HG02885 (cell line): ENCODE measurements around the gene SUN3.
"Not testable (repeated sequence)": the region's sequence is repeated elsewhere in the genome, so short reads cannot be mapped to it uniquely, and the experiment has no call there.

Experiments
- ATAC-seq: cut with Tn5 transposase; IDR thresholded peaks from one replicate; pipeline ENCODE4 v1.9.1; 2021; ENCODE audit warnings: mild to moderate bottlenecking; ENCODE audit not compliant: unreplicated experiment, poor library complexity

Gene SUN3

DNA sequence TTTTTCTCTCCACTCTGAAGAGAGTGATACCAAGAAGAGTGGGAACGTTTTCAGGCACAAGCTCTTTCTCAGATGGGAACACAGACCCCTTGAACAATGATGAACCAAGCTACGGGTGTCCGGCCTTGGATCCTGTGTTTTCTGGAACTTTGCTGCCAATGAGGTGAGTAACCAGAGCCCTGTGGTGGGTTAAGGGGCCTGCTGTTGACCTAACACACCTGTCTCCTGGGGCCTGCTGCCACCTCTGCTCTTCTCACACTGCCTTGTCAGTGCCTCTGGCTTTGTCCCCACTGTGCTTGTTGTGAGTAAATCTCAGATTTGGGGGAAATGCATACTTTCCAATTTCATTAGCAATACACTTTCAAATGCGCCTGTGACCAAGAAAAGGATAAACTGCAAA is 79.2 kb downstream of the SUN3 start:
- no peak for ATAC-seq

GRCh38 chr7:47948141-47948790 is 80.6 kb downstream of the SUN3 start, which contains the start of gene PKD1L1:
Gene PKD1L1 (minus strand): TSS chr7:47948466. CDS start chr7:47948440, 26 bp downstream.
- ATAC-seq, result no peak

GRCh38 chr7:47947355-47947749 is 81.6 kb downstream of the SUN3 start:
- ATAC-seq, result no peak

DNA sequence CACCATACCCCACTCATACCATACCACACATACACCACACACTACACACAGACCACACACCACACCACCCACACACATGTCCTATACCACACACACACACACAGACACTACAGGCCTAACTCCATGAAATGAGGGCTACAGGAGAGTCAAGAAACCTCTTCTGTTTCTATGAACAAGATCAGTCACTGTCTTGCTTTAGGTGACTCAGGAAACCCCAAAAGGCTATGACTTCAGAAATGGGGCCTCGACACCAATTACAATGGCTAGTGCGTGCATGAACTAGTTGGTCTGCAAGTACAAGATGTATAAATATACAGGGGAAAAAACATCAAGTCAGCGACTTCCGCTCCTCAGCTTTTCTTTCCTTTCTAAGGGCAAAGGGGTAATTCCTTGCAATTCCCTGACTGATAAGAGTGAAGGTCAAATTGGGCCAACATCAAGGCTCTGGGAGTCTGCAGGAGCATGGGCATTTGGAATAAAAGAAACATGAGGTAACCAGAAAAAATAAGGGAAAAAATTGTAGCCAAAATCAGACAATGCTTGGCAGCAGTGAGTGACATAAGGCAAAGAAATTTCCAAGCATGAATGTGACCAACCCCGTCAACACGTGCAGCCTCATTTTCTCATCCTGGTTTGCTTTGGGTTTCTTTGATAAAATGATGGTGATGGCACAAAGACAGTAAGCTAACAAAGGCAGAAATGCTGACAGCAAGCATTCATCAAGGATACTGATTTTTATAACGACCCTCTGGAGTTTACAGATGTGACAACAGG is 82.1 kb downstream of the SUN3 start:
- ATAC-seq, result no peak

GRCh38 chr7:47945261-47946015 is 83.5 kb downstream of the SUN3 start:
- ATAC-seq, result peak; percentile 69

DNA sequence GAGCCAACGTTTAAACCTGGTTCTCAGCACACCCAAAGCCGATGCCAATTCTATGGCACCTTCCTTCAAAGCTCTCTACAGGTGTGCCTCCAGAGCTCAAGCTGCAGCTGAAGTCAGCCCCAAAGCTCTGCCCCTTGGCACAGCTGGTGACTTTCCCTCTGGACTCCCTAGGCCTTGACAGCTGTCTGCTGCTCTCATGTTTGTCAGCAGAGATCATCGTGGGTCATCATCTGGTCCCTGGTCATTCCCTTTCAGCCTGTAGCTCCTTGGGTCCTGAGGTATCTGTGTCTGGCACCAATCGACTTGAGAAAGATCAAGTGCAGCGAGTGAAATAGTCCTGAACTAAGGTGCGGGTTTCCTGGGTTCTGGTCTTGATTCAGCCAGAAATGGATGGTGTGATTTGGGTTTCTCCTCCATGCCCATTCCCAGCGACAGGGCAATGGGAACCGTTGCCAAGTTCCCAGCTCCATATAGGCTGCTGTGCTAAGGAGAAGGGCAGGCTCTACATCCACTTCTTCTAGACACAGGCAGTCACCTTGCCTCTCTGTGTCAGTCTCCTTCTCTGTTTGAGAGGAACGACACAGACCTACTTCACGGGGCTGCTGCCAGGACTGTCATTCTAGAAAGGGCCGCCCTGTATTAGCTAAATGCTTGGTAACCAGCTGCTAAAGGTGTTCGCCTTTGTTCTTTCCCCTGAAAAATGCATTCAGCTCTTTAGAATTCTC is 84.2 kb downstream of the SUN3 start:
- peak; percentile 12 for ATAC-seq

- ATAC-seq, result no peak
These were observed 85.0 kb downstream of the SUN3 start for GRCh38 chr7:47943676-47944474.

DNA sequence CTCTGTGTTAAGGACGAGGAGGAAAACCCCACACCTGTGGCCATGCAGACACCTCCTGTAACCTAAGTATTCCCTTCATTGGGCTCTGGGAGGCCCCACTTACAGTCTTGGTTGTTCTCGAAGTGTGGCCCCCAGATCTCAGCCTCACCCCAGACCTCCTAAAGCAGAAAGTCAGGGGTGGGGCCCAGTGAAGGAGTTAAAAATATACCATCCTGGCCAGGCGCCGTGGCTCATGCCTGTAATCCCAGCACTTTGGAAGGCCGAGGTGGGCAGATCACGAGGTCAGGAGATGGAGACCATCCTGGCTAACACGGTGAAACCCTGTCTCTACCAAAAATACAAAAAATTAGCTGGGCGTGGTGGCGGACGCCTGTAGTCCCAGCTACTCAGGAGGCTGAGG is 86.3 kb downstream of the SUN3 start:
- not testable (repeated sequence) for ATAC-seq

- ATAC-seq, result no peak
These were observed 86.8 kb downstream of the SUN3 start for GRCh38 chr7:47942132-47942531.

DNA sequence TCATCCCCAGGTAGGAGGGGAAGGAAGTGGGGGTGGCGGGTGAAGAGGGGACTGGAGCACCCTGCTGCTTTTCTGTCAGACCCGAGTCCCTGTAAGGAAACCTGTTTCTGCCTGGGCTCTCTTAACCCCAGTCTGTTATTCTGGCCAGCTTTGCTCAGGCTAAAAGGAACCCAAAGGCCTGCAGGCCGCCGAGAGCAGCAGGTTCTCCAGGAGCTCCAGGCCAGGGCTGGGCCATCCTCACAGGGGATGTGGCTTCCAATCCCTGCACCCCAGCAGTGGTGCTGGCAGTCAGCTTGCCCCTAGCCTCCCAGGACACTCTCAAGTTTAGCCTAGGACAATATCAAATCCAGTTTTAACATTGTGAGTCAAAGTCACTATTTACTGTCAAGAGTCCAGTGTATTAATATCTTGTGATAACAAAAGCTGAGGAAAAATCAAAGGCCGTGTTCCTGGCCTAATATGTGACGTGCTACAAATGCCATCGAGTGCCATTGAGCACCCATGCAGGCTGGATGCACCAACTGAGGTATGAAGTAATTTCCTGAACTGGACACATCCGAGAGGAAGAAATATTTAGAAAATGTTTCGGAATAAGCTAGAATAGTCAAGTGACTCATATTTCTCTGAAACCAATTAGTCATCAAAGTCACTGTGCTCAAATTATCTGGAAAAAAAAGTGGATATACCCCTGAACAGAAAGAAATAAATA is 87.6 kb downstream of the SUN3 start:
- ATAC-seq, result no peak

DNA sequence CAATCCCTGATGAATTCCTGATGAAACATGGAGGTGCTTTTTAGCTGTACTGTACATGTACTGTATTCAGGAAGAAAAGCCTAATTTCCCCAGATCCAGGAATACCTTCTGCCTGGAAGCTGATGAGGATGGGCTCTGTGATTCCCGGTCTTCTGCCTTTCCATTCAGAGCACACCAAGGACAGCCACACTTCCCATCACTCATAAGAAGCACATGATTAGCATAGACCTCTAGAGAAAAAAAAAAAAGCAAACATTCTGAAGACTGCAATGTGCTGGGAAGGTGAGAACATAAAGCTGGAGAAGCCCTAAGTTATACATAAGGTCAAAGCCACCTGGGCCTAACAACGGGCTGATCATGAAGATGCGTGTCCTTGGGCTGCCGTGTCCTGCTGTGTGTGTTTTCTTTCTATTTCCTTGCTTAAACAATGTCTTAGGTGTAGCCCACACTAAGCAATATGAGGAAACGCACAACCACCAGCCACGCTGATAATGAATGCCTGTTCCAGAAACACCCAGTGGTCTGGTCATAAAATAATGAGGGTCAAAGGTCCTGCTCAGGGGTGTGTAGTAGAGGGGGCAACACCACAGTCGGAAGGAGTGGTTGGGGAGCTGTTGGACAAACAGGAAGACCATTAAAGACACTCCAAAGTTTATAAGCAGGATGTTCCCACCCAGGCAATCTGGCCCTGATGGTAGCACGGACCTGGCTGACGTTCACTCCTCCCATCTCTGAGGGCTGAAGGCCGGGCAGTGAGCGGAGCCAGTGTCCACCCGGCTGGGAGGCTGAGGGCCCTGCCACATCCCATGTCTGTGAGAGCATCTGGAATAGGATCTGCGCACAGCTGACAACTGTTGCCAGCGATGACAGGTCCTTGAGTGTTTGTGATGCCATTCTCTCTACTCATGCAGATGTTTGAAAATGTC is 88.6 kb downstream of the SUN3 start:
- no peak for ATAC-seq

DNA sequence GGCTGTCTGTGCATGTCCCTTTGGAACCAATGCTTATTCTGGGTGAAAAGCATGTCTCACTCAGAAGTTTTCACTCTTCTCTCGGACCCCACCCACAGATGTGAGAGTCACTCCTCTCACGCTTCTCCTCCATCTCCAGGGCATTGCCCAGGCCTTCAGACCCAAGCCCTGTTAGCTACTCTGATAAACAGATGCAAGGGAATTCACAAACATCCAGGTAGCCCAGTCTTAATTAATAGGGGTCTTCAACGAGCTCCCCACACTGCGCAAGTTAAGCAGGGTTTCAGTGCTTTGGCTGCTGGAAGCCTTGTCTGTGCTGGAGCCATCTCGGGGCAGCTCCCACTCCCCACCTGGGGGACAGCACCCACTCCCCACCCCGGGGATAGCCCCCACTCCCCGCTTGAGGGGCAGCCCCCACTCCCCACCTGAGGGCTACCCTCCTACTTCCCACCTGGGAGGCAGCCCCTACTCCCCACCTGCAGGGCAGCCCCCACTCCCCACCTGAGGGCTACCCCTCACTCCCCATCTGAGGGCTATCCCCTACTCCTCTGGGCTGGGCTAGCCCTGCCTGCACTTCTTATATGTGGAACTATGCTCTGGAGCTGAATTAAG is 89.4 kb downstream of the SUN3 start:
- no peak for ATAC-seq

DNA sequence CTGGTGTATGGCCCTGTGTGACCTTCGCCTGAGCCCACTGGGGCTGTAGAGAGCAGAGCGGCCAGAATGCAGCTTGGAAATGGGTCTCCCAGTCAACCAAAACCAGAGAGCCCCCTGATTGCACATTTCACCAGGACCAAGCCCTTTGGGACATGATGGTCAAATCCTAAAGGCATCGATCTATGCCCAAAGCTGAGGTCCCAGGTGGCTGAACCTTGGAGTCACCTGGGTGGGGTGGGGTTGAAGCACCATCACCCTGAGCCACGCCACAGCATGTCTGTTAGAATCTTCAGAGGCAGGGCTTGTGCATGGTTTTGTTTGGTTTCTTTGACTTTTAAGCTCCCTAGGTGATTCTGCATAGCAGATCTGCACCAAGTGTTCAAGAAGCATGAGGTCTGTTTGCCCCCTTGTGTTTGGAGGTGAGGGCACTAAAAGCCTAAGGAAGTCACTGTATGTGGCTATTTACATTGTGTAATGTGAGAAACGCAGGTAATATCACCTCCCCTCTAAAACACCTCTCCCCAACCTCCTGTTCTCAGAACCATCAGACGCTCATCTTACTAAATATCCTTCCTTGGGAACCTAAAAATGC is 90.2 kb downstream of the SUN3 start:
- ATAC-seq, result no peak

DNA sequence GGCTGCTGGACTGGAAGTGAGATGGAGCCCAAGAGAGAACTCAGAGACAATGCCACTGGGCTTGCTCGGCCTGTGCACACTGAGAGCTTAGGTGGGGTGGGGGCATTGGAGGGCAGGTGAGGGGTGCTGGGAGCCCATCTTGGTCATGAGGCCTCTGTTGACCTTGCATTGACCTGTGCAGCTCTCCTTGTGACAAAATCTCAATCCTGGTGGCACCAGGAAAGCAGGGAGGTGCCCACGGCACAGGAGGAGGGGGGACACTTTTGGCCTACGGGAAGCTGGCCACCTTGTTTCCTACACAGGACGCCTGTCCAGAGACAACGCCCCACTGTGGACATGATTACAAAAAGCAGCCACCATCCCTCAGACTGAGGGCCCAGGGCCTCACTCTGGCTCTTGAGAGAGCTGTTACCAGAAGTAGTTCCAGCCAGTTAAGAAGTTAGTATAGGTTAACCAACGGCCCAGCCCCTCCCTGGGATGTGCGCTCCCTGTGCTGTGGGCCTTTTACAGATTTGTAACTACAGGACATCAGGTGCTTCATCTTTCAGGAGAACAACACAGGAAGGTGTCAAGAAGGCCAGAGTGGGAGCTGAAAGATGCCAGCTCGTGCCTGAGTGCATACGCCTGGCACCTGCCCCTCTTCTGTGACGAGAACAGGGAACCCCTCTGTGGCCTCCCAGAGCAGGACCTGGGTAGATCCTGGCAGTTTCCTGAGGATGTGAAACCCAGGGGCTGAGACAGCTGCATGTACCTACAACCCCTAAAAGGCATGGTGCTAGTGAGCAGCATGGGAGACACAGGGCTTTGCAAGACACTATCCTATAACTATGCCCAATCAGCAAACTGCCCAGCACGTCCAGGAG is 91.0 kb downstream of the SUN3 start:
- ATAC-seq, result peak; percentile 43
